ENCODE measurements around the gene RALY. TPM values are rescaled to one million over a fixed set of nuclear protein-coding genes. Genes with fewer than 3 reads are reported as not detected.

The RALY gene
- total RNA-seq, 1 donor from 2014 or later: 159 TPM

DNA sequence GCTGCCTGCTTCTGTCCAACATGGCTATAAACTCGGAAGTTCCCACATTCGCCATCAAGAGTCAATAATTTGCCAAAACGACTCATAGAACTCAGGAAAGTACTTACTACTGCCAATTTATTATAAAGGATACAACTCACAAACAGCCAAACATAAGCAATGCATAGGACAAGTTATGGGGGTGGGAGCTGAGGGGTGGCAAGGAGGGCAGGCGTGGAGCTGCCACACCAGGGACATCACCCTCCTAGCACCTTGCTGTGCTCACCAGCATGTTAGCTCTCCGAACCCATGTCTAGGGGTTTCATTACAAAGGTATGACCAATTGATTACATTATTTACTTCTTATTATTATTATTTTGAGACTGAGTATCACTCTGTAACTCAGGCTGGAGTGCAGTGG is 106.0 kb downstream of the RALY start:
- intact Hi-C loops (cut with micrococcal nuclease): no loop called here

DNA sequence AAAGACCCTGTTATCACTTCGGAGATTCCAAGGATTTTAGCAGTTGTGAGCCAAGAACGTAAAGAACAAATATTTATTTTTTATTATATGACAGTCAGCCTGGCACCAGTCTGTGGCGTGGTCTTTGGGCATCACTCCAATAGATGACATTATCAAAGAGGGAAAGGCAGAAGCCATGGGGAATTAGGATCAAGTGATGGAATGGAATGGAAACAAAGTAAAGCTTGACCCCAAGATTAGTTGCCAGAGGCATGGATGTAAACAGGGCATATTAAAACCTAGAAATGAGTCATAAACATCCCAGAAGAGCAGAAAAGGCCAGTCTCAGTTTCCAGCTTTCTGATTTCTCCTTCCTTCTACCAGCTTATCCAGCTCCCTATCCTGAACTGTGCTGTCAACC is 106.9 kb downstream of the RALY start:
- intact Hi-C loops (cut with micrococcal nuclease): no loop called here

DNA sequence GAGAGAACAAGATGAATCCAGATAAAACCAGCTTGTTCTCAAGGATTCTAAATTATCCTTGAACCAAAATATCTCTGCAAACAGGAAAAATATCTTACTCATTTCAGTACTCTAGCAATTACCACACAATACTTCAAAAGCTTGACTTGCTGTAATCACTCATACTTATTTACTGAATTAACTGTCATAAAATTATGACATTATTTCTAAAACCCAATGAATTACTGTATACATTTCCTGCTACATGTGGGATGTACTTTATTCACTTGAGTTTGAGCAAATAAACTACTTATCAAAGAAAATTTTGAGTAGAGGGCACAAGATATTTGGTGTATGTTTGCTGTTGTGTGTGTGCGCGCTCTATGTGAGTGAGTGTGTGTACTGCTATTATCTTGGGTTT is 108.6 kb downstream of the RALY start:
- intact Hi-C loops (cut with micrococcal nuclease): loop anchor here (1.0 kb wide), 1 partner anchor 8 kb away; no protein-coding TSS in a partner anchor

DNA sequence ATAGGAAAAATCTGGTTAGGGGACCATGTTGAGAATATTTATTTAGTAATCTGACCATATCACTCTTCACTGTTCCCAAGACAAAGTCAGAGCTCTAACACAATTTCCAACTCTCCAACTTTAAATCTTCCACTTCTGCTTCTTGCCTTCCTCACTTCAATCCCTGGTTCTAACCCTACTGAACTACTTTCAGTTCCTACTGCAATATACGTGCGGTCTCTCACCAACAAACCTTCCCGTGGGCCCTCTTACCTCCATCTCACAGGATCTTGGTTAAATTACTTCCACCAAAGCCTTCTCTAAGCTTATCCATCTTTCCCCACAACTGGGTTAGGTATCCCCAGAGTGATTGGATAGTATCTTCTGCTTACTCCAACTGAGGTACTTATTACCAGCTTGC is 110.3 kb downstream of the RALY start:
- intact Hi-C loops (cut with micrococcal nuclease): no loop called here

DNA sequence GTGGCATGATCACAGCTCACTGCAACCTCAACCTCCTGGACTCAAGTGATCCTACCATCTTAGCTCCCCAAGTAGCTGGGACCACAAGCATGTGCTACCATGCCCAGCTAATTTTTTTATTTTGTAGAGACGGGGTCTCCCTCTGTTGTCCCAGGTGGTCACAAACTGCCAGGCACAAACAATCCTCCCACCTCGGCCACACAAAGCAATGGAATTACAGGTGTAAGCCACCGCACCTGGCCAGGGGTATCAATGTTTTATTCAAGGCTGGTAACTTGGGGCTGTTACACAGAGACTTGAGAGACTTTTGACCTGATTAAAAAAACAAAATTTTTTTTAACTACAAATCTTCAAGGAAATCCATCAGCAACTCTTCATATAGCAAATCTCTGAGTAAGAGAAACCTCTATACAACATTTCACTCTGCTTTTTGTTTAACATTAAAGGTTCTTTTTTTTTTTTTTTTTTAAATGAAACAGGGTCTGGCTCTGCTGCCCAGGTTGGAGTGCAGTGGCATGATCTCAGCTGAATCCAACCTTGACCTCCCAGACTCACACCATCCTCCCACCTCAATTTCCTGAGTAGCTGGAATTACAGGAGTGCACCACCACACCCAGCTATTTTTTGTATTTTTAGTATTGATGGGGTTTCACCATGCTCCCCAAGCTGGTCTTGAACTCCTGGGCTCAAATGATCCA is 112.4 kb downstream of the RALY start:
- intact Hi-C loops (cut with micrococcal nuclease): no loop called here

DNA sequence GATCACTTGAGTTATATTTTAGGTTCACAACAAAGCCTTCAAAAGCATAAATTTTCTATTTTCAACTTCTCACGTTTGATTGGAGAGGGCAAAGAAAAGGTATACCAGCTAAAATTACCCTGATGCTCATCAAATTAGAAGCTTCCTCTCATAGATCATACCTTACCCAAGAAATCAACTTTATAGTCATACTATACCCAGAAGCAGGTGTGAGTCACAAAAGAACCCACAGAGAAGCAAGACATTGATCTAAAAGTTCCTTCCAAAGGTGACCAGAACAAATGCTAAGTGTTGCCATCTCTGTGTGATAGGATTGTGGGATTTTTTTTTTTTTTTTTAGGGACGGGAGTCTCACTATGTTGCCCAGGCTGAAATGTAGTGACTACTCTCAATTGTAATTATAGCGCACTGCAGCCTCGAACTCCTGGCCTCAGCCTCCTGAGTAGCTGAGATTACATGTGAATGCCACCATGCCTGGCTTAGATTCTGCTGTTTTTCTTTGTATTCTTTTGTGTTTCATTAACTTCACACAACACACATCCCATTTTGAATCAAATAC is 115.0 kb downstream of the RALY start:
- intact Hi-C loops (cut with micrococcal nuclease): no loop called here

DNA sequence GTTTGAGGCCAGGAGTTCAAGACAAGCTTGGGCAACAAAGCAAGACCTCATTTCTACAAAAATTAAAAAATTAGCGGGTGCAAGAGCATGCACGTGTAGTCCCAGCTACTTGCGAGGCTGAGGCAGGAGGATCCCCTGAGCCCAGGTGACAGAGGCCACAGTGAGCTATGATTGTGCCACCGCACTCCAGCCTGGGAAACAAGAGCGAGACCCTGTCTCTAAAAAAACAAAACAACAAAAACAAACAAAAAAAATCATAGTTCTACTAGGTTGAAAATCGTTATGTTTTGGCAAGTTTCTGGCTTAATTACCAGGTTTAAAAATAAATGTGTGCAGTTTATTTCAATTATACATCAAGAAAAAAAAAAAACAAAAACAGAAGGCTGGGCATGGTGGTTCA is 115.7 kb downstream of the RALY start:
- intact Hi-C loops (cut with micrococcal nuclease): no loop called here

DNA sequence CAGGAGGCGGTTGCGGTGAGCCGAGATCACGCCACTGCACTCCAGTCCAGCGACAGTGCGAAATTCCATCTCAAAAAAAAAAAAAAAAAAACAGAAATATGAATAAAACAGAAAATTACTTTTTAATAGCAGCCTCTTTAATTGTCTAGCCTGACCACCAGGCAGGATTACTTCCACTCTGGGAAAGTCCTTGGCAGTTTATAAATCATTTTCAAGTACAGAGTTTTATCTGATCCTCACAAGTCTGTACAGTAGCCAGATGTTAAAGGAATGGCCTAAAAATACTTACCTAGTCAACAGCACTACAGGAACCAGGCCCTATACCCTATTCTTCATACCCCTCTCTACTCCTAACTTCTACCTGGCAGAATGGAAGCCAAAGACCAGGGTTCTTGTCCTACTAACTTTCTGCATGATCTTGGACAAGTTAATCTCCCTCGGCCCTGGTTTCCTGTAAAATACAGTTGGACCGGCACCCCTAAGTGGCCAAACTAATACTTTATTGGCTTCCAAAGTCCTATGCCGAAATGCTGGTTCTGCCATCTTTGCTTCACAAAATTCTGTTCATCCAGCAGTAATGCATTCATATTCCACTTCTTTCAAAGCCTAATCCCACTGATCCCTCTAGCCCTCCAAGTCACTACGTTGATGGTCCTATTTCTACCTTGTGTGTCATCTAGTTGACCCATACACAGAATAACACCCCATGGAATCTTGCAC is 116.5 kb downstream of the RALY start:
- intact Hi-C loops (cut with micrococcal nuclease): loop anchor here (1.0 to 10.0 kb wide), 8 partner anchors 8 to 767 kb away; partner anchors contain the start of genes ACSS2, DYNLRB1, SNTA1 and TP53INP2

DNA sequence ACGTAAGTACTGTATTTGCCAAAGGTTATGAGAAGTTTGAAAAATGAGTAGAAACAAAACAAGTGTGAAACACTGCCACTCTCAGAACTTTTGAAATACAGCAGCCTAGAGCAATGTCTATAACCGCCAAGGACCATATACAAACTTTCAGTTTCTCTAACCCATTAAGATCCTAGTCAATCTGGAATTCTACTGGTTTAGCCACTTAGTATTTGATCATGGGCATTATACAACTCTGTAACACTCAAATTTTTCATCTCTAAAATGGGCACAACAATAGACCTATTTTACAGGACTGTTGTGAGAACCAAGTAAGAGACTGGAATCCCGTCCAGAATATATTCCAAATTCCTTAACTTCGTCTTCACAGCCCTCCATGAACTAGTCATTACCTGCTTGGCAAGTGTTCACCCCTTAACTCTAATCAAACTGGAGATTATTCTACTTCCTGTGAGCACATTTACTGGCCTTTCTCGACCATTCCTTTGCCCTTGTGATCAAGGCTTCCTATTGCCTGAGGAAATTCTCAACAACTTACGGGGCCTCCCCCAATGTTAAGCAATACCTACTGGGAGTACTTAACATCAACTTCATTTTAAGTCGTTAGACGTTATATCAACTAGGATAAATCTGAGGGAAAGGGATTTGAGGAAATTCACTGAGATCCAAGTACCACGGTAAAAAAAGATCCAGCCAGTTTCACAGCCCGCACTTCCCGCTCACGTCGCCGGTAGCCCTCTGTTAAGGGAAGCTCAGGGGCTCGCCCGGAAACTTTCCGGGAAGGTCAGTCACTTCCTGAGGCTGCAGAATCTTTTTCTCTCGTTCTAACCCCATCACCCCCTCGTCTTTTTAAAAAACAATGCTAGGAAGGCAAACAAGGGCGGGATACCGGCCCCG is 117.3 kb downstream of the RALY start:
- intact Hi-C loops (cut with micrococcal nuclease): loop anchor here (1.0 to 10.0 kb wide), 8 partner anchors 9 to 766 kb away; partner anchors contain the start of genes ACSS2, DYNLRB1, SNTA1 and TP53INP2

DNA sequence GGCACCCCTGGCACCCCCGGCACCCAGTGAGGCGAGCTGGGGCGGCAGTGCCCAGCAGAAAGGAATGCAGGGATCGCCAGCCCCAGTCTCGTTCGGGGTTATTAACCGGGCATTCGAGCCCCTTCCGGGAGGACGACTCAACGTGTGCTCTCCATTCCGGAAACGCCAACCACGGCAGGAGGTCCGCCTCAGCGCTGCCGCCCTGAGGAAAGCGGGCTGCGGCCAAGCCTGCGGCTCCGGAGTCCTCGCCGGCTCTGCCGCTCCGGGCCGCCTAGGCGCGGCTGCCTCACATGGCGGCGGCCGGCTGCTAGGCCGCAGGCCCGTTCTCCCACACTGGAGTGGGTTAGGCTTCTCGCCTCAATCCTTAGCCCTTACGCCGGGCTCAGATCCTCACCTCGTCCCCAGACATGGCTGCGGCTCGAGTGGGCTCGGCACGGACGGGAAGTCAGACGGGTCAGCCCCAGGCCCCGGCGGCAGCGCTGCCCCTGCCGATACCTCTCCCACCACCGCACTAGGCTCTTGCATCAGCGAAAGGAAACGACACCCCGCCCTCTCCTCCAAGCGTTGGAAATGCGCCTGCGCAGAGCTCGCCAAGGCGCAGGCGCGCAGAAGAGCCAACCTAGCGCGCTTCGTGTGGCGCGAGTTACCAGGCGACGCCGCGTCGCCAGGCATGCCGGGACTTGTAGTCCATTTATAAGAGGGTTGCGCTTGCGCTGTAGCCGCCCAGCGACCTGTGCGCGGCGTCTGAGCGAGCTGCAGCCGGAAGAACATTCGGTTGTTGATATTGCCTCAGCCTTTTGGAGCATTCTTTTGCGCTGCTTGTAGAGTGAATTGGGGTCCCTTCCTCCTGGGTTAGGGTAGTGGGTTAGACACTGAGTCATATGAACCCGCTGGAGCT is 118.2 kb downstream of the RALY start, which contains the start of gene EIF2S2:
TSS of gene EIF2S2 (minus strand) at position 542 of the 898 bp plus-strand sequence. CDS start at position 409, 133 bp downstream.
- intact Hi-C loops (cut with micrococcal nuclease): loop anchor here (1.0 to 10.0 kb wide), 17 partner anchors 17 to 765 kb away; partner anchors contain the start of genes ACSS2, AHCY, CDK5RAP1 and CHMP4B

DNA sequence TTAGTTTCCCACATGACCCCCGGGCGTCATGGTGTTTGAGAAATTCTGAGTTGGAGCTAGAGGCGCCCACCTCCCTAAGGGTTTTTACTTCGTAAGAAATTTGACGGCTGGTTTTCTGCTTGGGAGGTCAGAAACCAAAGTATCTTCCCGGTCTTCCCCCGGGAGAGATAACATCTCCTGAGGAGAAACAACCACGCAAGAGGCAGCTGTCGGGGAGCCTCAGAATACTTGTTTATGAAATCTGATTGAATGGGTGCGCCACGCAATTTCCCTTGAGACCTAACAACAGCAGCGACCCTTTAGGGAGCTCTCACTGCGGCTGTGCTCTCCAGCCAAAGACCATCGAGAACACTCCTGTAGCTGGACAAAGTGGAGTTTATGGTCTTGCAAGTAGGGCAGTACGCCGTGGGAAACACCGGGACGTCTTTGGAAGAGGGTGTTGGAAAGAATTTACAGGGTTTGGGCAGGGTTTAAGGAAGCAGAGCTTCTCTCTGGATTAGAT is 118.9 kb downstream of the RALY start:
- intact Hi-C loops (cut with micrococcal nuclease): loop anchor here (1.0 to 10.0 kb wide), 16 partner anchors 17 to 765 kb away; partner anchors contain the start of genes ACSS2, AHCY, CDK5RAP1 and CHMP4B

DNA sequence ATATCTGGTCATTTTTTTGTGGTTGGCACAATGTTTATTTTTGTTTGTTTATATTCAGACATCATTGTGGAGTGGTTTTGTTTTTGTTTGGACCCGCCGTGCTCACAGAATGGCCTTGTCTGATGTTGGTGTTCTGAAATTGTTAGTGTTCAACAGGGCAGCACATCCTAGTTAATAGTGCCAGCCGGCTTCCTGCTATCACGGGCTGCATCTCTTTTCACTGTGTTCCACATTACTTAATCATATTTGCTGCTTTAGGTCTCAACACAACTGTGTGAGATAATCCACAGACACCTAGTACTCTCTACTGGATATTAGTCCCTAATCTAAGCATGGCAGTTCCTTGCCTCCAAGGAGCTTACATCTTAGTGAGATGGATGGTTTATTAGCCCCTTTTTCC is 121.1 kb downstream of the RALY start:
- intact Hi-C loops (cut with micrococcal nuclease): loop anchor here (5.0 to 10.0 kb wide), 5 partner anchors 402 to 762 kb away; partner anchors contain the start of genes ACSS2, DYNLRB1, SNTA1 and TP53INP2

DNA sequence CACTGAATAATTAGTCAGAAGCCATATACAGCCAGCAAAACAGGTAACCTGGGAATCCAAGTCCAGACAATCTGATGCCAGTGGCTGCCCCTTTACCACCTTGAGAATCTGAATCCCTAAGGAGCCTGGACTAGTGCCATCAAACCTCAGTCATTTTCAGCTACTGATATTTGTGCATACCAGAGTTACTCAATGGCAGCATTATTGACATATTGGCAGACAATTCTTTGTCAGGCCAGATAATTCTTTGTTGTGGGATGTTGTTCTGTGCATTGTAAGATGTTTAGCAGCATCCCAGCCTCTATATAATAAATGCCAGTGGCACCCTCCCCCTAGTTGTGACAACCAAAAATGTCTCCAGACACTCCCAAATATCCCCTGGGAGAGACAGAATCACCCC is 121.5 kb downstream of the RALY start:
- intact Hi-C loops (cut with micrococcal nuclease): loop anchor here (10.0 kb wide), 1 partner anchor 590 kb away; the partner anchor contains the start of gene TP53INP2

DNA sequence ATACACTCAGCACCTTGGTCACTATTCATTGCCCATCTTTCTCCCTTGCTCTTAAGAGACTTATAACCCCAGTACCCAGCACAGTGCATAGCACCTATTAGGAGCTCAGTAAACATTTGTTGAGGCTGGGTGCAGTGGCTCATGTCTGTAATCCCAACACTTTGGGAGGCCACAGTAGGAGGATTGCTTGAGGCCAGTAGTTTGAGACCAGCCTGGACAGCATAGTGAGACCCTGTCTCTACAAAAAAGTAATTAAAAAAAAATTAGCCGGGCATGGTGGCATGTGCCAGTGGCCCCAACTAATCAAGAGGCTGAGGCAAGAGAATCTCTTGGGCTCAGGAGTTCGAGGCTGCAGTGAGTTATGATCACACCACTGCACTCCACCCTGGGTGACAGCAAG is 126.5 kb downstream of the RALY start:
- intact Hi-C loops (cut with micrococcal nuclease): no loop called here

DNA sequence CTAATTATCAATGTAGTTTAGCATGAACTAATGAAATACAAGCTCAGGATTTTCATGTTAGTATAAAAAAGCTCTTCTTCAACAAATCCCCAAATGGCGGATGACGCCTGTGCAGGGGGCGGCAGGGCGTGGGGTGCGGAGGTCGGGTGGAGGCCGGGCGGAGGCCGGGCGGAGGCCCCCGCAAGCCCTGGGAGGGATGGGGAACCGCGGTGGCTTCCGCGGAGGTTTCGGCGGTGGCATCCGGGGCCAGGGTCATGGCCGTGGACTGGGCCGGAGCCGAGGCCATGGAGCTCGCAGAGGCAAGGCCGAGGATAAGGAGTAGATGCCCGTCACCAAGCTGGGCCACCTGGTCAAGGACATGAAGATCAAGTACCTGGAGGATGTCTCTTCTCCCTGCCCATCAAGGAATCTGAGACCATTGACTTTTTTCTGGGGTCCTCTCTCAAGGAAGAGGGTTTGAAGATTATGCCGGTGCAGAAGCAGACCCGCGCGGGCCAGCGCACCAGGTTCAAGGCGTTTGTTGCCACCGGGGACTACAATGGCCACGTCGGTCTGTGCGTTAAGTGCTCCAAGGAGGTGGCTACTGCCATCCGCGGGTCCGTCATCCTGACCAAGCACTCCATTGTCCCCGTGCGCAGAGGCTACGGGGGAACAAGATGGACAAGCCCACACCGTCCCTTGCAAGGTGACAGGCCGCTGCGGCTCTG is 128.7 kb downstream of the RALY start:
- intact Hi-C loops (cut with micrococcal nuclease): no loop called here

DNA sequence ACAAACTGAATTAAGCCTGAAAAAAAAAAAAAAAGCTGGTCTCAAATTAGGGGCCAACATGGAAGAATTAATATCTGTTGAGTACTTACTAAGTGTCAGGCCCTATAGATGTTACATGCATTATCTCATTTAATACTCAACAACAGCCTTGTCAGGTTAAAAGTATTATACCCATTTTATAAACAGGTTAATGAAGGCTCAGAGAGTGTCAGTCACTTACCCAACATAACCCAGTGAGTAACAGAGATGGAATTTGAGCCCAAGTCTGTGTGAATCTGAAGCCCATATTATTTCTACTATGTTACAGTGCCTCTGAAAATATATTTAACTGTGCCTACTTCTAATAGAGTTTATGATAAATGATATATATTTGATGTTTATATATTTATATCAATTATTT is 129.6 kb downstream of the RALY start:
- intact Hi-C loops (cut with micrococcal nuclease): no loop called here

DNA sequence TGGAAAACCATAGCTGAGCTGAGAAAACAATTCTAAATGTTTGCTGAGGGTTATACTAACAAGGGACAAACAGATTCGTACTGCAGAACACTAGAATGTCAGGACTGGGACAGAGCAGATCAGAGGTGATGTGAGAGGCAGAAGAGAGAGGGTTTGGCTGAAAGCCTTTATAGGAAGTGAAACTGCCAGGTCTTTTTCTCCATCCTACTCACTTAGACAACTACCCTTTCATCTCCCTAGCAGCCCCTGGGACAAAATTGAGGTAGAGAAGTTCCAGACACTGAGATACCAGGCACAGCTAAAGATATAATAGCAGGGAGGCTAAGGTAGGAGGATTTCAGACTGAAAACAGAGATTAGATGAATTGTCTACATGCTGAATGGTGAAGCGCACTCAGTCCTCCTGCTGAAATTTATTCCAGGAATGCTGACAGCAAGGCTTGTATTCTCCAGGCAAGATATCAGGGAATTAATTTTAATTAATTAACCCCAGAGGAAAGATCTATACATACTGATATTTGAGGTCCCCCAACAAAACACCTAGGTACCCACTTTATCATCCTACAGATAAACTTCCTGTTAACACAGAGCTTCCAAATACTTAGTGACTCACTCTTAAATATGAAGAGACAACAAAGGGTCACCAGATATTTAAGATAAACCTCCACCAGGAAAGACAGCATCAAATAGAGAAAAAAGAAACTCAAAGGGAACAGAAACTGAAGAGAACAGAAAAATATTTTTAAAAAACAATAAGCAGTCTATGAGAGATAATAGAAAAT is 130.9 kb downstream of the RALY start:
- intact Hi-C loops (cut with micrococcal nuclease): no loop called here

DNA sequence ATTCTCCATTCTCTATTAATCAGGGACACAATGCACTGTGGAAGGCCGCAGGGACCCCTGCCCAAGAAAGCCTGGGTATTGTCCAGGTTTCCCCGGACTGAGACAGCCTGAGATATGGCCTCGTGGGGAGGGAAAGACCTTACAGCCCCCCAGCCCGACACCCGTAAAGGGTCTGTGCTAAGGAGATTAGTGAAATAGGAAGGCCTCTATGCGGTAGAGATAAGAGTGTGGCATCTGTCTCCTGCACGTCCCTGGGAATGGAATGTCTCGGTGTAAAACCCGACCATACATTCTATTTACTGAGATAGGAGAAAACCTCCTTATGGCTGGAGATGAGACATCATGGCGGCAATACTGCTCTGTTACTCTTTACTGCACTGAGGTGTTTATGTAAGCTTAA is 134.1 kb downstream of the RALY start:
- intact Hi-C loops (cut with micrococcal nuclease): loop anchor here (2.0 kb wide), 1 partner anchor 395 kb away; no protein-coding TSS in a partner anchor

Measured in T-helper 1 cell treated with Interleukin-12 subunit alpha and Interleukin-12 subunit beta and Interleukin-4 antibody, amounts not matched to agents 30 ng/mL and 1 ng/mL, for 36 hours (primary cell).